Measurements from ENCODE around the gene KLKB1.

GRCh38 chr4:186258216-186258811, 31.0 kb downstream of the KLKB1 start:
- TF ChIP-seq CTCF (IDR thresholded peaks at IDR 0.05), result no peak
- no peak for TF ChIP-seq POLR2A (IDR thresholded peaks at IDR 0.05)

All from tibial nerve (tissue), 3 donors.